ENCODE data around the gene KCNK7.
"Not testable (repeated sequence)": the region's sequence is repeated elsewhere in the genome, so short reads cannot be mapped to it uniquely, and the experiment has no call there.

The KCNK7 gene

DNA sequence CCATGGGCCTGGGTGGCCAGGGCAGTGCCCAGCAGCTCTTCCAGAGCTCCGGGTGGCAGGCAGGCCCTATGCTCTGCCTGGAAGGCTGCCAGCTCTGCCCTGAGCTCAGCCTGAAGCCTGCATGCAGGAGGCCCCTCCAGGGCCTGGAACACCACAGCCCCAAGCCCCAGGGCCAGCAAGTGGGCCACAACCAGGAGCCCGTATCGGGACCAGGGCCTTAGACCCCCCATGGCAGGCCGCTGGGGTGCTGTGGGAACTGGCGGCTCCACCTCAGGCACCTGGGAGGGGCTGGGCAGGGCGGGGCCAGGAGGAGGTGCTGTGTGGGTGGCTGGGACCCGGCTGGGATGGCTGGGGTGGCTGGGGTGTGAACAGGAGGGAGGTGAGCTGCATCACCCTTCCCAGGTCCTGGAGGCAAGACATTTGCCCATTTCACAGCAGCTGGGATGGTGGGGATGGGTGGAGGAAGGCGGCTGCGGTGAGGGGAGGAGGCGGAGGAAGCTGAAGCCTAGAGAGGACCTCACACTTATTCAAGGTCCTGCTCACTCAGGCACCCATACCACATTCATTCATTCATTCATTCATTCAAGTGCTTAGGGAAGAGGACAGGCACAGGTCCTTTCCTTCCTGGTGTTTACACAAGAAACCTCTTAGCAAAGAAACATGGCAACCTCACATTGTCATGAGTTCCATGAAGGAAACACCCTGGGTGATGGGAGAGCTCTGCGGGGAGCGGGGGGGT lies at the start of gene KCNK7:
TSS of gene KCNK7 (minus strand) at position 258 of the 739 bp plus-strand sequence. CDS start at position 230, 28 bp downstream.
- DNase-seq: no peak

DNA sequence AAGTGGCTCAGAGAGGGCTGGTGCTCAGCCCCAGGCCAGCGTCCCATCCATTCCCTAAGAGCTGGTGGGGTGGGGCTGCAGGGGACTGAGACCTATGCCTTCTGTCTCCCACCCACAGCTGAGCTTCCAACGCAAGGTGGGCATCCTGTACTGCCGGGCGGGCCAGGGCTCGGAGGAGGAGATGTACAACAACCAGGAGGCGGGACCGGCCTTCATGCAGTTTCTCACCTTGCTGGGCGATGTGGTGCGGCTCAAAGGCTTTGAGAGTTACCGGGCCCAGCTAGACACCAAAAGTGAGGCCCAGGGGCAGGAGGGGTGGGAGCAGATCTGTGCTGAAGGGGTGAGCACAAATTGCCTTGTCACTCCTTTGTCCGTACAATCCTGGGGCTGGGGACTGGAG lies 49.2 kb upstream of the KCNK7 start:
- no peak for DNase-seq

GRCh38 chr11:65643971-65644370 lies 48.4 kb upstream of the KCNK7 start:
- DNase-seq: no peak

DNA sequence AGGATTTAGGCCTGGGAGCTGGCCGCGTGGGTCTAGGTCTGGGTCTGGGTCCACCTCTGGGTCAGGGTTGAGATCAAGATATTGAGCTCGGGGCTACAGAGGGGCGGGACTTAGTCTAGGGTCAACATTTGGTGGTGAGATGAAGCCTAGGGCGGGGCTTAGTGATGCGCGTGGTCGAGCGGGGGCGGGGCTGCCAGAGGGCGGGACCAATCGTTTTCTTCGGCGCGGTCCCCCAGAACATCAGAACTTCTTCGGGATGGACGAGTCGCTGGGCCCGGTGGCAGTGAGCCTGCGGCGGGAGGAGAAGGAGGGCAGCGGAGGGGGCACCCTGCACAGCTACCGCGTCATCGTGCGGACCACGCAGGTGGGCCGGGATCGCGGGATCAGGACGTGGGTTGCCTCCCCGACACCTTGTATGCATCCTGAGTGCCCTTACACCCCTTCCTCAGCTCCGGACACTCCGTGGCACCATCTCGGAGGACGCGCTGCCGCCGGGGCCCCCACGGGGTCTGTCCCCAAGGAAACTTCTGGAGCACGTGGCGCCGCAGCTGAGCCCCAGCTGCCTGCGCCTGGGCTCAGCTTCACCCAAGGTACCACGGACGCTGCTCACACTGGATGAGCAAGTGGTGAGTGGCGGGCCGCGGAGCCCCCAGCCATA lies 46.5 kb upstream of the KCNK7 start:
- no peak for DNase-seq

- DNase-seq: no peak
Observed at GRCh38 chr11:65641297-65642013, 45.9 kb upstream of the KCNK7 start.

DNA sequence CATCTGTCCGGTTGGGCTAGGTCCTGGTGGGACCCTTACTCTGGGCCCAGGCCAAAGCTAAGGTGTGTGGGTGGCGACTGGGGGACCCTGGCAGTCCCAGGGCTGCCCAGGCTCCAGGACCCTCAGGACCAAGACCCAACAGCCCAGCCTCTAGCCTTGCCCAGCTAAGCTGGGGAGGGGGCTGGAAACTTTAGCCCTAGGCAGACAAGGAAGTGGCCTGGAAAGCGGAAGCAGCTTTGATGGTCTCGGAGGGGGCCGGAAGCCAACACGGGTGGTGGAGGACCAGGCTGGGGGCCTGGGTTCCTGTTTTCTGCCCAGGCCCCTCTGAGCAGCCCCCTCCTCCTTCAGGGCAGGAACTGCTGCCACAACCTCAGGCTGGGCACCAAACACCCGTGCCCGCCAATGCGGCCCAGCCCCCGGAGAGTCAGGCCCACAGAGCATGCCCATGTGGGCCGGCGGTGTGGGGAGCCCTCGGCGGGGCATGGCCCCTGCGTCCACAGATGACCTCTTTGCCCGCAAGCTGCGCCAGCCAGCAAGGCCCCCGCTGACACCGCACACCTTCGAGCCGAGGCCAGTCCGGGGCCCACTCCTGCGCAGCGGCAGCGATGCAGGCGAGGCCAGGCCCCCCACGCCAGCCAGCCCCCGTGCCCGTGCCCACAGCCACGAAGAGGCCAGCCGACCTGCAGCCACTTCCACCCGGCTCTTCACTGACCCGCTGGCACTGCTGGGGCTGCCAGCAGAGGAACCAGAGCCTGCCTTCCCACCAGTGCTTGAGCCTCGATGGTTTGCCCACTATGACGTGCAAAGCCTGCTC lies 45.1 kb upstream of the KCNK7 start:
- no peak for DNase-seq

DNA sequence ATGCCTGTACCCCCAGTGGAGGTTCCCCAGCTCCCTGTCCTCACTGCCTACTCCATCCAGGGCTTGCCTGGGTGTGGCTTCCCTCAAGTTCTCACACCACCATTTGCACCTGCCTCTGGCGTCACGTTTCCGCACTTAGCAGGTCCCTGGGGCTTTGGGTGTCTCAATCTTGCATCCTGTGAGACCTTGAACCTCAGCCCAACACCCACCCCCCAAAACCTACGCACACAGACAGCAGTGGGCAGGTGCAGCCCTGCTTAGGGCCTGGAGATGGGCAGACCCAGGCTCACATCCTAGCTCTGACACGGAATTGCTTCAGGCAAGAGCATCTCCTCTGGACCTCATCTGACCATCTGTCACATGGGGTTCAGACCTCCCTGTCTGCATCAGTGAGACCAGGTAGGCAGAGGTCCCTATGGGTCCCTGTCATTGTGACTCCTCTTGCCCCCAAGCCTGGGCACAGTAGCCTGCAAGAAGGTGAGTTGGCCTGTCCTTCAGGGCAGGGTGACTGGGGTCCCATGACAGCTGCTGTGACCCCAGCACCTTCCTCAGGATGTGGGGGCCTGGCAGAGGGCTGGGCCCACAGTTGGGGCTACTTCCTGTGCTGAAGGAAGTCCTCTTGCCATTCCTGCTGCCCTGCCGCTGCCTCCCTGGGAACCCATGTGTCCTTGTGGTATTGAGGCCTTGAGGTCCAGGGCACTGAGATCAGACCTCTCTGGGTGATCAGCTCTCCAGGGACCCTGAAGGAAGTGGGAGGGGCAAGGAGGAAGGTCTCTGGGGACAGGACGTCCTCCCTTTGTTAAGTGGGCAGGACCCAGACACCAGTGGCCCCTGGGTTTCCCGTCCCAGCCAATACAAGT lies 44.3 kb upstream of the KCNK7 start:
- DNase-seq: no peak

DNA sequence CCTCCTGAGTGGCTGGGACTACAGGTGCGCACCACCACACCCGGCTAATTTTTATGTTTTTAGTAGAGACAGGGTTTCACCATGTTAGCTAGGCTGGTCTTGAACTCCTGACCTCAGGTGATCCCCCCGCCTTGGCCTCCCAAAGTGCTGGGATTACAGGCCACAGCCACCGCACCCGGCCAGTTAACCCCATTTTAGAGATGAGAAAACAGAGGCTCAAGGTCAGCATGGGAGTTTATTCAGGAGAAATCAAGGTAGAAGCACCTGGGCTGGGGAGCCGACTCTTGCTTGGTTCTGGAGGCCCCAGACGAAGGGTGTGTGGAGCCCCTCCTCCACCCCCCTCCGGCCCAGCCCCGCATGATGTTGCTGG lies 43.6 kb upstream of the KCNK7 start:
- DNase-seq: not testable (repeated sequence)

GRCh38 chr11:65637794-65638419 lies 42.3 kb upstream of the KCNK7 start, which contains the start of gene SIPA1:
Gene SIPA1, plus strand, starts transcription at chr11:65638101. Its CDS starts 2,821 bp downstream, at chr11:65640922.
- DNase-seq: no peak

- DNase-seq: no peak
Observed at GRCh38 chr11:65637032-65637557, 41.5 kb upstream of the KCNK7 start.

DNA sequence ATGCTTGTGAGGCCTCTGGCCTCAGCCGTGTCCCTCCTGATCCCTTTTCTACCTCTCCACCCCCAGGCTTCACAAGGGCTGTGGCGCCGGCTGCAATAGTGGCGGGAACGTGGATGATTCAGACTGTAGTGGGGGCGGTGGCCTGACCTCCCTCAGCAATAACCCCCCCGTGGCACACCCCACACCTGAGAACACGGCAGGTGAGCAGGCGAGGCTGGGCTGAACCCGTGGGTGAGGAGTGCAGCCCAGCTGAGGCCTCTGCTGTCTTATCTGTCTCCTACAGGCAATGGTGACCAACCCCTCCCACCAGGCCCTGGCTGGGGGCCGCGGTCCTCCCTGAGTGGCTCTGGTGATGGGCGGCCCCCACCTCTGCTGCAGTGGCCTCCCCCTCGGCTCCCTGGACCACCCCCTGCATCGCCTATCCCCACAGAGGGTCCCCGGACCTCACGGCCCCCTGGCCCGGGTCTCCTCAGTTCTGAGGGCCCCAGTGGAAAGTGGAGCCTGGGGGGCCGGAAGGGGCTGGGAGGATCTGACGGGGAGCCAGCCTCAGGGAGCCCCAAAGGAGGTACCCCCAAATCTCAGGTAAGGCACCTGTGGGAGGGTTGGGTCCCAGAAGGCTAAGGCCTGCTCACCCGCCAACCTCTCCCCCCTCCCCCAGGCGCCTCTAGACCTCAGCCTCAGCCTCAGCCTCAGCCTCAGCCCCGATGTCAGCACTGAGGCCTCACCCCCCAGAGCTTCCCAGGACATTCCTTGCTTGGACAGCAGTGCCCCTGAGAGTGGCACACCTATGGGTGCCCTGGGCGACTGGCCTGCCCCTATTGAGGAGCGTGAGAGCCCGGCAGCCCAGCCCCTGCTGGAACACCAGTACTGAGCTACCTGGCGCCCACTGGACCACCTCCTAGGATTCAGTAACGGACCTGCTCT lies 40.8 kb upstream of the KCNK7 start:
- DNase-seq: no peak

- no peak for DNase-seq
Observed at GRCh38 chr11:65634905-65635731, 39.5 kb upstream of the KCNK7 start.

- DNase-seq: no peak
Observed at GRCh38 chr11:65634440-65634839, 38.8 kb upstream of the KCNK7 start.

DNA sequence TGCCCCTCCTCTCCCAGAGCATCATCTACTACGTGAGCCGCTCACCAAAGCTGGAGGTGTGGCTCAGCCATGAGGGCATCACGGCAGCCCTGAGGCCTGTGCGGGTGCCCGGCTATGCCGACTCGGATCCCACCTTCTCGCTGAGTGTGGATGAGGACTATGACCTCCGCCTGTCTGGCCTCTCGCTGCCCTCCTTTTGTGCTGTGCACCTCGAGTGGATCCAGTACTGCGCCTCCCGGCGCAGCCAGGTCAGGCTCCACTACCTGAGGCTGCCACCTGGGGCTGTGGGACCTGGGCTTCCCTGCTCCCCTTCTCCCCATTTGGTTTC lies 38.5 kb upstream of the KCNK7 start:
- no peak for DNase-seq

GRCh38 chr11:65633390-65634108 lies 37.9 kb upstream of the KCNK7 start:
- DNase-seq: no peak

DNA sequence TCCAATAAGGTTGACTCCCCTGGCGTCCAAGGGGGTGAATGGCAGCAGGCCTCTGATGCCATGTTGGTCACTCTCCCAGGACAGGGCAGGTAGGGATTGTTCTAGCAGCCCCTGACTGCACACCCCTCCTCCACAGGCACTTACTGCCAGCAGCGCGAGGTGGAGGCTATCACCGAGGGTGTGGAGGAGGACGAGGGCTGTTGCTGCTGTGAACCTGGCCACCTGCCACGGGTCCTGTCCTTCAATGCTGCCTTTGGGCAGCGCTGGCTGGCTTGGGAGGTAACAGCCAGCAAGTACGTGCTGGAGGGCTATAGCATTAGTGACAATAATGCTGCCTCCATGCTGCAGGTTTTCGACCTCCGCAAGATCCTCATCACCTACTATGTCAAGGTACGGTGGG lies 34.6 kb upstream of the KCNK7 start:
- DNase-seq: no peak

- no peak for DNase-seq
Observed at GRCh38 chr11:65629579-65629978, 34.0 kb upstream of the KCNK7 start.

DNA sequence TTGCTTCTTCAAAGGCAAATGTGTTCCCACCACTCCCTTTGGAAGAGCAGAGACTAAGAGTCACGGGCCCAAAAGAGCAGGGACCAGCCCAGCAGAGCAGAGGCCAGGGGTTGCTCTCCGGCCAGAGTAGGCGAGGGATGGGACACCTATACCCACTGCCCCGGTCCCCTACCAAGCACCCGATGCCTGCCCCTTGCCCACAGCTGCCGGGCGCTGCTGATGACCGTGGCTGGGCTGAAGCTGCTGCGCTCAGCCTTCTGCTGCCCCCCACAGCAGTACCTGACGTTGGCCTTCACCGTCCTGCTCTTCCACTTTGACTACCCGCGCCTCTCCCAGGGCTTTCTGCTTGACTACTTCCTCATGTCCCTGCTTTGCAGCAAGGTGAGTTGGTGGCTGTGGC lies 31.6 kb upstream of the KCNK7 start:
- no peak for DNase-seq

Data from GOT3 (cell line).